HepG2 (cell line): Measurements from ENCODE around the gene SPOCD1. TPM values are rescaled to one million over a fixed set of nuclear protein-coding genes. Genes with fewer than 3 reads are reported as not detected.
"Not testable (repeated sequence)": the region's sequence is repeated elsewhere in the genome, so short reads cannot be mapped to it uniquely, and the experiment has no call there.

Experiments used
- ATAC-seq: fragments of 200-7000 bp; cut with Tn5 transposase; 3 replicates; pipeline ENCODE4 v1.9.1; 2020; ENCODE audit warnings: mild to moderate bottlenecking, moderate library complexity
- BruUV-seq: library from RNA; stranded (reverse); fragments of 400-500 nt; replicated peaks from 2 replicates; lab custom pipeline; 2021; lab: Mats Ljungman, UMichigan
- CTCF ChIA-PET: fragments of 300-600 bp; formaldehyde crosslinking; extraction: SDS; loops from one replicate; lab custom pipeline; 2021; ENCODE audit warnings: low total read pairs, inconsistent platforms, low intra/inter-chr PET ratio; lab: Yijun Ruan, JAX
- POLR2A ChIA-PET: fragments of 350-600 bp; sonication (Branson Sonifier 250); formaldehyde crosslinking; loops from one replicate; lab custom pipeline; 2020; ENCODE audit warnings: antibody characterized with exemption, inconsistent platforms; lab: Yijun Ruan, JAX
- DNase-seq: peaks from one replicate; pipeline ENCODE4 v3.0.0-alpha.2; 2015; ENCODE audit warnings: low spot score
- FAIRE-seq: peaks from 3 replicates; lab custom pipeline; 2011; peaks lifted over from hg19 to GRCh38; lab: Jason Lieb, UNC
- H2AFZ ChIP-seq: one replicate; pipeline ENCODE4 v1.6.1; 2011; ENCODE audit warnings: low read length, inconsistent platforms
- H3K27ac ChIP-seq: fragments of 300-600 bp; 3 replicates; pipeline ENCODE4 v1.8.0; 2011; ENCODE audit warnings: mixed run types, mild to moderate bottlenecking, mixed read lengths, low read length, inconsistent platforms; ENCODE audit not compliant: insufficient read depth; ENCODE audit errors: extremely low read length
- H3K27me3 ChIP-seq, 2 experiments: fragments of 200-600 bp in 1 of 2; 2 replicates in 1 of 2; 3 replicates in 1 of 2; pipeline versions ENCODE4 v1.6.0 to v1.8.0; 2011; ENCODE audit warnings: low read length in 2 of 2, mild to moderate bottlenecking in 2 of 2, moderate library complexity in 2 of 2, inconsistent platforms in 1 of 2; ENCODE audit not compliant: insufficient read depth in 2 of 2, control insufficient read depth in 1 of 2
- H3K36me3 ChIP-seq, 2 experiments: fragments of 200-600 bp in 1 of 2; replicated peaks in 1 of 2; 2 replicates in 1 of 2; 3 replicates in 1 of 2; pipeline versions ENCODE4 v1.5.1 to v1.8.0; 2011; ENCODE audit warnings: low read length in 2 of 2, inconsistent platforms in 1 of 2; ENCODE audit not compliant: insufficient read depth in 2 of 2, control insufficient read depth in 1 of 2
- H3K4me1 ChIP-seq: 2 replicates; pipeline ENCODE4 v1.5.1; 2012; ENCODE audit warnings: low read length, inconsistent platforms; ENCODE audit not compliant: insufficient read depth
- H3K4me2 ChIP-seq: 2 replicates; pipeline ENCODE4 v1.6.0; 2011; ENCODE audit warnings: low read depth, low read length, inconsistent platforms
- H3K4me3 ChIP-seq, 3 experiments: fragments of 200-600 bp in 1 of 3; sonication (generic), shearing (Covaris generic) in 1 of 3; replicated peaks in 1 of 3; 2 replicates each; pipeline ENCODE4 v1.5.1; 2011 to 2016; ENCODE audit warnings: low read length in 3 of 3, inconsistent platforms in 2 of 3, low read depth in 2 of 3, mild to moderate bottlenecking in 2 of 3, control low read depth in 1 of 3, mixed read lengths in 1 of 3; ENCODE audit not compliant: insufficient read depth in 1 of 3
- H3K79me2 ChIP-seq: one replicate; pipeline ENCODE4 v1.6.1; 2011; ENCODE audit warnings: low read length, inconsistent platforms; ENCODE audit not compliant: insufficient read depth
- H3K9ac ChIP-seq: 2 replicates; pipeline ENCODE4 v1.6.0; 2011; ENCODE audit warnings: mild to moderate bottlenecking, low read depth, low read length, inconsistent platforms; ENCODE audit not compliant: insufficient read depth
- H3K9me3 ChIP-seq: 2 replicates; pipeline ENCODE4 v1.5.1; 2012; ENCODE audit warnings: mild to moderate bottlenecking, low read length
- H4K20me1 ChIP-seq: 2 replicates; pipeline ENCODE4 v1.6.0; 2011; ENCODE audit warnings: inconsistent platforms, mild to moderate bottlenecking, low read length, moderate library complexity; ENCODE audit not compliant: insufficient read depth
- CEBPB ChIP-seq: IDR thresholded peaks from 2 replicates; pipeline ENCODE4 v1.6.1; 2011; ENCODE audit warnings: low read depth, low read length, improper control_type of control experiment, borderline replicate concordance
- HMG20B ChIP-seq: conservative IDR thresholded peaks from 2 replicates; pipeline ENCODE4 v1.6.1; 2016; ENCODE audit warnings: missing genetic modification reagents, missing compliant biosample characterization
- STAT5B ChIP-seq: sonication (generic); formaldehyde crosslinking; IDR thresholded peaks from 2 replicates; pipeline ENCODE4 v1.4.0; 2020; ENCODE audit warnings: missing genetic modification reagents
- WGBS: methylation state at CpG from one replicate; pipeline ENCODE4 v1.1.6; 2017; ENCODE audit warnings: low lambda C conversion rate; 5-methylcytosine and 5-hydroxymethylcytosine counted together
- in situ Hi-C: cut with HindIII; loops from 2 replicates; pipeline ENCODE4 v1.10.0; 2017; ENCODE audit warnings: low pct_unique_long_range_greater_than_20kb; ENCODE audit not compliant: extremely low pct_ligation_motif_present
- intact Hi-C: fragments of 100-400 bp; cut with micrococcal nuclease; formaldehyde crosslinking; loops from one replicate; pipeline ENCODE4 v1.10.0; 2022; ENCODE audit not compliant: unreplicated experiment
- polyA plus RNA-seq, 8 experiments: library from polyadenylated mRNA; depleted of rRNA in 3 of 8; stranded (reverse) in 7 of 8; unstranded in 1 of 8; fragments of >200 nt; fragmentation: Illumina TruSeq in 4 of 8; extraction: Trizol in 4 of 8; gene quantifications; 2 replicates each; pipeline versions ENCODE4 v1.2.1 to v1.2.3, GENCODE V29; 2011 to 2016; ENCODE audit warnings: low read depth in 4 of 8, missing spikeins in 1 of 8, mixed read lengths in 1 of 8; ENCODE audit not compliant: insufficient read depth in 1 of 8
- total RNA-seq, 5 experiments: library from RNA; depleted of rRNA; stranded (reverse); fragments of >200 nt; fragmentation: Illumina TruSeq; extraction: Trizol; gene quantifications; 2 replicates each; pipeline ENCODE4 v1.2.3, GENCODE V29; 2016; ENCODE audit warnings: low read depth in 1 of 5

Gene SPOCD1
- total and polyA plus RNA-seq, 2 of the 13 experiments (the other 11 are each of a cell fraction or from before 2014, with no cell fraction given) = 0.24 to 0.29 TPM

- ChIA-PET CTCF (no interaction called here), POLR2A (no interaction called here)
- FAIRE-seq (no peak), DNase-seq (no peak)
- Histone ChIP-seq H3K27me3 (peaks cover 4 to 6% of the 10 kb centered on the region in 2 experiments; a peak in 2 of 5 replicates), H3K4me1 (peaks cover 10% of the 10 kb centered on the region), H3K4me3 (no peak overlapping the region), H3K79me2 (no peaks in the 10 kb centered on the region)
- BruUV-seq = no TSS peak
- in situ Hi-C loops = no loop called here
- no peak for TF ChIP-seq STAT5B (CRISPR knock-in tag)
- TF ChIP-seq, all 625 proteins: peak for 0
- intact Hi-C loops = no loop called here
- Histone ChIP-seq H3K36me3 (no peaks in the 10 kb centered on the region), H3K4me2 (no peak overlapping the region), H4K20me1 (no peaks in the 10 kb centered on the region), H3K27ac (no peak overlapping the region), H3K9ac (no peak overlapping the region), H2AFZ (no peak overlapping the region), H3K9me3 (no peaks in the 10 kb centered on the region)
- WGBS = 72% methylated on average over 4 of the region's 4 CpGs
- ATAC-seq = no peak
Observed at GRCh38 chr1:31823780-31824179, 8.0 kb upstream of the SPOCD1 start.

GRCh38 chr1:31822766-31823165 is 6.9 kb upstream of the SPOCD1 start:
- in situ Hi-C loops = no loop called here
- no peak for DNase-seq
- intact Hi-C loops = no loop called here
- Histone ChIP-seq H3K9ac (no peak overlapping the region), H3K27me3 (peaks cover 2 to 4% of the 10 kb centered on the region in 2 experiments; a peak in 2 of 5 replicates), H2AFZ (no peak overlapping the region), H3K4me2 (peak overlapping the region; percentile 20; the same call in 1 of the 2 replicates), H3K36me3 (no peaks in the 10 kb centered on the region), H3K4me3 (no peak overlapping the region), H3K9me3 (no peaks in the 10 kb centered on the region), H3K79me2 (no peaks in the 10 kb centered on the region), H3K4me1 (peaks cover 10% of the 10 kb centered on the region), H3K27ac (no peak overlapping the region), H4K20me1 (no peaks in the 10 kb centered on the region)
- no peak for FAIRE-seq
- TF ChIP-seq CEBPB (peak; percentile 75), HMG20B (CRISPR knock-in tag) (no peak)
- BruUV-seq = no TSS peak
- peak; percentile 45; the same call in 2 of the 3 replicates for ATAC-seq
- ChIA-PET POLR2A (no interaction called here), CTCF (no interaction called here)
- WGBS = 0% methylated on average over 3 of the region's 3 CpGs

- CTCF ChIA-PET, ATAC-seq, H3K27ac ChIP-seq, H4K20me1 ChIP-seq, in situ Hi-C loops, H3K4me1 ChIP-seq, FAIRE-seq, H3K9me3 ChIP-seq, H3K27me3 ChIP-seq, DNase-seq, intact Hi-C loops, H3K4me3 ChIP-seq, H3K4me2 ChIP-seq, POLR2A ChIA-PET, BruUV-seq, H3K79me2 ChIP-seq, H3K9ac ChIP-seq, H3K36me3 ChIP-seq, H2AFZ ChIP-seq: not testable (repeated sequence)
- 56% methylated on average over 7 of the region's 7 CpGs for WGBS
Observed at GRCh38 chr1:31820196-31820595, 4.4 kb upstream of the SPOCD1 start.
